HepG2 (cell line): ENCODE results near the gene VARS2. TPM values are rescaled to one million over a fixed set of nuclear protein-coding genes. Genes with fewer than 3 reads are reported as not detected.
A peak's percentile ranks its signal among the peaks of the same experiment; 100 is the strongest.

Experiments
- AFF4 ChIP-seq: sonication (generic); formaldehyde crosslinking; IDR thresholded peaks from 2 replicates; pipeline ENCODE4 v1.4.0; 2020; ENCODE audit warnings: missing genetic modification reagents
- CHCHD3 ChIP-seq: sonication (generic); formaldehyde crosslinking; IDR thresholded peaks from 2 replicates; pipeline ENCODE4 v1.8.0; 2022; ENCODE audit warnings: mild to moderate bottlenecking, missing genetic modification reagents, moderate library complexity
- DPF2 ChIP-seq: sonication (generic); formaldehyde crosslinking; IDR thresholded peaks from 2 replicates; pipeline ENCODE4 v1.4.0; 2020; ENCODE audit warnings: mild to moderate bottlenecking, low read depth, missing genetic modification reagents, borderline replicate concordance
- ELF4 ChIP-seq: sonication (generic); formaldehyde crosslinking; IDR thresholded peaks from 2 replicates; pipeline ENCODE4 v1.5.0; 2020; ENCODE audit warnings: missing genetic modification reagents, mild to moderate bottlenecking, moderate library complexity, borderline replicate concordance
- IRF2 ChIP-seq: IDR thresholded peaks from 2 replicates; pipeline ENCODE4 v1.6.1; 2018; ENCODE audit warnings: missing genetic modification reagents, missing compliant biosample characterization
- NR2F6 ChIP-seq, 2 experiments: IDR thresholded peaks; 2 replicates each; pipeline ENCODE4 v1.6.1; 2016; ENCODE audit warnings: antibody characterized with exemption in 1 of 2, mild to moderate bottlenecking in 1 of 2
- TBP ChIP-seq: sonication (generic); formaldehyde crosslinking; IDR thresholded peaks from 2 replicates; pipeline ENCODE4 v1.5.0; 2020; ENCODE audit warnings: missing genetic modification reagents
- TEF ChIP-seq: sonication (generic); formaldehyde crosslinking; IDR thresholded peaks from 2 replicates; pipeline ENCODE4 v1.5.0; 2020; ENCODE audit warnings: missing genetic modification reagents
- ZBTB33 ChIP-seq: sonication (generic); formaldehyde crosslinking; IDR thresholded peaks from 2 replicates; pipeline ENCODE4 v1.4.0; 2020; ENCODE audit warnings: missing genetic modification reagents
- ZMYM2 ChIP-seq: sonication (generic); formaldehyde crosslinking; IDR thresholded peaks from 2 replicates; pipeline ENCODE4 v1.8.0; 2022; ENCODE audit warnings: mild to moderate bottlenecking, missing genetic modification reagents
- ZNF225 ChIP-seq: sonication (generic); formaldehyde crosslinking; IDR thresholded peaks from 2 replicates; pipeline ENCODE4 v1.4.0; 2020; ENCODE audit warnings: mild to moderate bottlenecking, missing genetic modification reagents
- ZNF253 ChIP-seq: sonication (generic); formaldehyde crosslinking; IDR thresholded peaks from 2 replicates; pipeline ENCODE4 v1.8.0; 2022; ENCODE audit warnings: mild to moderate bottlenecking, missing genetic modification reagents, borderline replicate concordance
- ZNF609 ChIP-seq: sonication (generic); formaldehyde crosslinking; IDR thresholded peaks from 2 replicates; pipeline ENCODE4 v1.4.0; 2020; ENCODE audit warnings: mild to moderate bottlenecking, missing genetic modification reagents, borderline replicate concordance
- polyA plus RNA-seq, 8 experiments: library from polyadenylated mRNA; depleted of rRNA in 3 of 8; stranded (reverse) in 7 of 8; unstranded in 1 of 8; fragments of >200 nt; fragmentation: Illumina TruSeq in 4 of 8; extraction: Trizol in 4 of 8; gene quantifications; 2 replicates each; pipeline versions ENCODE4 v1.2.1 to v1.2.3, GENCODE V29; 2011 to 2016; ENCODE audit warnings: low read depth in 4 of 8, missing spikeins in 1 of 8, mixed read lengths in 1 of 8; ENCODE audit not compliant: insufficient read depth in 1 of 8
- total RNA-seq, 5 experiments: library from RNA; depleted of rRNA; stranded (reverse); fragments of >200 nt; fragmentation: Illumina TruSeq; extraction: Trizol; gene quantifications; 2 replicates each; pipeline ENCODE4 v1.2.3, GENCODE V29; 2016; ENCODE audit warnings: low read depth in 1 of 5
- TF ChIP-seq, protein P1 (sequence below): sonication (generic); formaldehyde crosslinking; conservative IDR thresholded peaks from 2 replicates; pipeline ENCODE4 v1.4.0; 2020; ENCODE audit warnings: missing genetic modification reagents

The VARS2 gene
- total and polyA plus RNA-seq, 2 of the 13 experiments (the other 11 are each of a cell fraction or from before 2014, with no cell fraction given) = 61.8 to 71.8 TPM

- no peak for TF ChIP-seq TEF (CRISPR knock-in tag)
- TF ChIP-seq IRF2 = peak; percentile 94
- TF ChIP-seq TBP (CRISPR knock-in tag) = peak; percentile 42; the same call in 1 of the 2 replicates
- peak; percentile 50 for TF ChIP-seq ZNF609
- no peak for TF ChIP-seq DPF2 (CRISPR knock-in tag)
- no peak; the same call in 1 of the 2 replicates for TF ChIP-seq ZNF253 (CRISPR knock-in tag)
- TF ChIP-seq ELF4 (CRISPR knock-in tag) = peak; percentile 85
- TF ChIP-seq AFF4 (CRISPR knock-in tag) = no peak; the same call in 1 of the 2 replicates
- TF ChIP-seq, protein P1, sequence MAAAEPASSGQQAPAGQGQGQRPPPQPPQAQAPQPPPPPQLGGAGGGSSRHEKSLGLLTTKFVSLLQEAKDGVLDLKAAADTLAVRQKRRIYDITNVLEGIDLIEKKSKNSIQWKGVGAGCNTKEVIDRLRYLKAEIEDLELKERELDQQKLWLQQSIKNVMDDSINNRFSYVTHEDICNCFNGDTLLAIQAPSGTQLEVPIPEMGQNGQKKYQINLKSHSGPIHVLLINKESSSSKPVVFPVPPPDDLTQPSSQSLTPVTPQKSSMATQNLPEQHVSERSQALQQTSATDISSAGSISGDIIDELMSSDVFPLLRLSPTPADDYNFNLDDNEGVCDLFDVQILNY = peak; percentile 78; the same call in 1 of the 2 replicates
- peak; percentile 87 for TF ChIP-seq CHCHD3 (CRISPR knock-in tag)
- TF ChIP-seq ZNF225 = peak; percentile 63; the same call in 1 of the 2 replicates
- no peak for TF ChIP-seq ZBTB33 (CRISPR knock-in tag)
- TF ChIP-seq ZMYM2 (CRISPR knock-in tag) = no peak
- TF ChIP-seq NR2F6 (IDR thresholded peaks at IDR 0.05) = no peak
- peak; percentile 78 for TF ChIP-seq NR2F6 (CRISPR knock-in tag; IDR thresholded peaks at IDR 0.05)
These were observed at the start of gene VARS2 (continued) for GRCh38 chr6:30914076-30914853.
